Measurements from ENCODE around the gene CD34.

GRCh38 chr1:207918011-207918410 lies 7.1 kb upstream of the CD34 start:
- TF ChIP-seq, protein P1, sequence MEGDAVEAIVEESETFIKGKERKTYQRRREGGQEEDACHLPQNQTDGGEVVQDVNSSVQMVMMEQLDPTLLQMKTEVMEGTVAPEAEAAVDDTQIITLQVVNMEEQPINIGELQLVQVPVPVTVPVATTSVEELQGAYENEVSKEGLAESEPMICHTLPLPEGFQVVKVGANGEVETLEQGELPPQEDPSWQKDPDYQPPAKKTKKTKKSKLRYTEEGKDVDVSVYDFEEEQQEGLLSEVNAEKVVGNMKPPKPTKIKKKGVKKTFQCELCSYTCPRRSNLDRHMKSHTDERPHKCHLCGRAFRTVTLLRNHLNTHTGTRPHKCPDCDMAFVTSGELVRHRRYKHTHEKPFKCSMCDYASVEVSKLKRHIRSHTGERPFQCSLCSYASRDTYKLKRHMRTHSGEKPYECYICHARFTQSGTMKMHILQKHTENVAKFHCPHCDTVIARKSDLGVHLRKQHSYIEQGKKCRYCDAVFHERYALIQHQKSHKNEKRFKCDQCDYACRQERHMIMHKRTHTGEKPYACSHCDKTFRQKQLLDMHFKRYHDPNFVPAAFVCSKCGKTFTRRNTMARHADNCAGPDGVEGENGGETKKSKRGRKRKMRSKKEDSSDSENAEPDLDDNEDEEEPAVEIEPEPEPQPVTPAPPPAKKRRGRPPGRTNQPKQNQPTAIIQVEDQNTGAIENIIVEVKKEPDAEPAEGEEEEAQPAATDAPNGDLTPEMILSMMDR (IDR thresholded peaks at IDR 0.05; ENCODE audit: low read depth, low read length): no peak
- no peak for TF ChIP-seq MYC (IDR thresholded peaks at IDR 0.05; ENCODE audit: low read depth, low read length)

Measured in NB4 (cell line).